Right atrium auricular region (tissue), 2 donors: ENCODE results near the gene DHX58. TPM values are rescaled to one million over a fixed set of nuclear protein-coding genes. Genes with fewer than 3 reads are reported as not detected.

Experiments
- DNase-seq: peaks from one replicate; pipeline ENCODE4 v3.0.0-alpha.2; 2019; ENCODE audit warnings: low spot score
- H3K27ac ChIP-seq, 2 donors: fragments of 200-600 bp; sonication (generic); 1 replicate in 1 of 2; 2 replicates in 1 of 2; pipeline ENCODE4 v1.5.1; 2016 to 2019
- H3K27me3 ChIP-seq, 2 donors: fragments of 200-600 bp; sonication (generic); one replicate each; pipeline versions ENCODE4 v1.5.1 to v1.6.0; 2017 to 2019
- H3K36me3 ChIP-seq: fragments of 200-600 bp; sonication (generic); one replicate; pipeline ENCODE4 v1.5.1; 2016
- H3K4me1 ChIP-seq, 2 donors: fragments of 200-600 bp; sonication (generic); one replicate each; pipeline versions ENCODE4 v1.5.1 to v1.6.0; 2017 to 2019
- H3K4me3 ChIP-seq, 2 donors: fragments of 200-600 bp; sonication (generic); 1 replicate in 1 of 2; 2 replicates in 1 of 2; pipeline ENCODE4 v1.5.1; 2017 to 2019; ENCODE audit warnings: mild to moderate bottlenecking in 1 of 2, moderate library complexity in 1 of 2
- H3K9me3 ChIP-seq, 2 donors: fragments of 200-600 bp; sonication (generic); one replicate each; pipeline ENCODE4 v1.5.1; 2019
- total RNA-seq, 2 donors: library from RNA; depleted of rRNA; stranded (reverse); fragments of >200 nt; gene quantifications; one replicate each; pipeline ENCODE4 v1.1.0, GENCODE V29; 2016
- TF ChIP-seq, protein P1 (sequence below), 2 donors: fragments of 200-600 bp; sonication (generic); IDR thresholded peaks; one replicate each; pipeline ENCODE4 v1.5.1; 2019; ENCODE audit warnings: antibody characterized with exemption in 2 of 2

The DHX58 gene
- total RNA-seq, 2 donors from 2014 or later: 3.5 to 4.3 TPM

DNA sequence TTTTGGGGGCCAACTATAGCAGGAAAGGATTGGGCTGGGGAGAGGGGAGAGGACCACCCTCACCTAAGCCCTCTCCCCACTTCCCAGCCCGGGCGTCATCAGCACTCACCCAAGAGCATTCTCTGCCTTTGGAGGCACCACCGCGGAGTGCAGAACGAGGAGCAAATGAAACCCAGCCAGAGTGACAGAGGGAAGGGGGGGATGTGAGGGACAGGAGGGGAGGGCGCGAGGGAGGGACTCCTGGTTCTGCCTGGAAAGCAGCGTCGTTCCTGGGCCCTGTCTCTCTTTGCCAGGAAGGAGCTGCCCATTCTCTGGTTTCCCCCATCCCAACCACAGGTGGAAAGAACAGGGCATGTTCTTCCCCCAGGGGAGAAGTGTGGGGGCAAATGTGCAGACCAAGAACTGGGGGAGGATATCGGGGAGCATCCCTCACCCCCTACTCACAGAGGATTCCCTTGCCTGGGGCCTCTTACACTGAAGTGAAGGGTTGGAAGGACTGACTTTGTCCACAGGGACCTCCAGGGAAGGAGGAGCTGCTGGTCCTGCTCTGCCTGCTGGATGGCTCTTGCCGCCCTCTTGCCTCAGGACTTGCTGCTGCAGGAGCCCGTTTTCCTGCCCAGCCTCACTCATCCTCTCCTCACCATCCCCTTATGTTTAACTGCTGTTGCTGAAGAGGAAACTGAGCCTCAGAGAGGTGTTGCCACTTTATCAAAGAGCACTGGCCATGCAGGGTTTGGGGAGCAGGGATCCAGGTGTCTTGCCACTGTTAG, 58.6 kb downstream of the DHX58 start:
- no peak overlapping the region for H3K27ac ChIP-seq
- TF ChIP-seq, protein P1, sequence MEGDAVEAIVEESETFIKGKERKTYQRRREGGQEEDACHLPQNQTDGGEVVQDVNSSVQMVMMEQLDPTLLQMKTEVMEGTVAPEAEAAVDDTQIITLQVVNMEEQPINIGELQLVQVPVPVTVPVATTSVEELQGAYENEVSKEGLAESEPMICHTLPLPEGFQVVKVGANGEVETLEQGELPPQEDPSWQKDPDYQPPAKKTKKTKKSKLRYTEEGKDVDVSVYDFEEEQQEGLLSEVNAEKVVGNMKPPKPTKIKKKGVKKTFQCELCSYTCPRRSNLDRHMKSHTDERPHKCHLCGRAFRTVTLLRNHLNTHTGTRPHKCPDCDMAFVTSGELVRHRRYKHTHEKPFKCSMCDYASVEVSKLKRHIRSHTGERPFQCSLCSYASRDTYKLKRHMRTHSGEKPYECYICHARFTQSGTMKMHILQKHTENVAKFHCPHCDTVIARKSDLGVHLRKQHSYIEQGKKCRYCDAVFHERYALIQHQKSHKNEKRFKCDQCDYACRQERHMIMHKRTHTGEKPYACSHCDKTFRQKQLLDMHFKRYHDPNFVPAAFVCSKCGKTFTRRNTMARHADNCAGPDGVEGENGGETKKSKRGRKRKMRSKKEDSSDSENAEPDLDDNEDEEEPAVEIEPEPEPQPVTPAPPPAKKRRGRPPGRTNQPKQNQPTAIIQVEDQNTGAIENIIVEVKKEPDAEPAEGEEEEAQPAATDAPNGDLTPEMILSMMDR (IDR thresholded peaks at IDR 0.05): no peak
- H3K4me3 ChIP-seq: no peak overlapping the region
- no peaks in the 10 kb centered on the region for H3K9me3 ChIP-seq
- no peaks in the 10 kb centered on the region for H3K36me3 ChIP-seq
- no peak for DNase-seq
- peaks cover 0 to 12% of the 10 kb centered on the region in 2 donors for H3K4me1 ChIP-seq
- H3K27me3 ChIP-seq: peaks cover 0 to 8% of the 10 kb centered on the region in 2 donors

DNA sequence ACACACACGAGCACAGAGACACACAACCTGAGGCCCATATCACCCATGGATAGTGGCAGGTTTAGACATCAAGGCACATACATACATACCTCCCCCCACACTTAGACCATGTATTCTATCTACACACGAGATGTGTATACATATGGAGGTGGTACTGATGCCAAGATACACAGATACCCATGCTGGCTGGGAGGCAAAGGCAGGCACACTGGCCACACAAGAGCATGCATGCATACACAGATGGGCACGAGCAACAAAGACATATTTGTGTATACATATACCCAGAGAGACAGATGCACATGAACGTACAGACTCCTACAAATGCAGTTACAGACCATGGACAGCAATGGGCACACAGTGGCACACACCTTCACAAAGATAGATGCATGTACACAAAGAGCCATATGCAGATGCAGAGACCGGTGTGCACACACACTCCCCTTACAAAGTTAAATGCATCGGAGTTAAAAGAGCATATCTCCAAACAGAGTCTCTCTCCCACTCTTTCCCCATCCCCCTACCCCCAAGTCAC, 60.1 kb downstream of the DHX58 start:
- DNase-seq: no peak
- H3K36me3 ChIP-seq: no peaks in the 10 kb centered on the region
- H3K27ac ChIP-seq: no peak overlapping the region
- peaks cover 0 to 12% of the 10 kb centered on the region in 2 donors for H3K4me1 ChIP-seq
- no peaks in the 10 kb centered on the region for H3K9me3 ChIP-seq
- no peak overlapping the region for H3K4me3 ChIP-seq
- TF ChIP-seq, protein P1 (IDR thresholded peaks at IDR 0.05): no peak
- H3K27me3 ChIP-seq: peaks cover 0 to 8% of the 10 kb centered on the region in 2 donors

DNA sequence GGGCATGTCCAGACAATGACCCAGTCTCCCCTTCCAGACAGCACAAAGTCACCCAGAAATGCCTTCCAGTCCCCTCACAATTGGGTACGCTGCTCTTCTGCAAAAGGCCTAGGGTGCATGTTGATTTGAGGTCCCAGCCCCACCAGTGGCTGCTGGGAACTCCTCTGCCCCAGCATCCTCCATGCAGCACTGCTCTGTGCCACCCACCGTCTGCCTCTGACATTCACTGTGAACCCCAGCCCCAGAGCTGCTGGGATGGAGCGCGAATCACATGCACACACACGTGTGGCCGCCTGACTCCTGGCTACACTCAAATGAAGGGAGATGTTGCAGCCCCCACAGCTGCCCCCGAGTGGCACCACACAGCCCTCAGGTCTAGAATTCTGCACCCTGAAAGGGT, 60.9 kb downstream of the DHX58 start:
- Histone ChIP-seq H3K4me3 (no peak overlapping the region), H3K27ac (no peak overlapping the region), H3K4me1 (peaks cover 0 to 12% of the 10 kb centered on the region in 2 donors), H3K27me3 (peaks cover 0 to 8% of the 10 kb centered on the region in 2 donors), H3K9me3 (no peaks in the 10 kb centered on the region), H3K36me3 (no peaks in the 10 kb centered on the region)
- TF ChIP-seq, protein P1 (IDR thresholded peaks at IDR 0.05): no peak
- no peak for DNase-seq

Other genes with a start within 250 kb of the DHX58 start
- 1 to 10 TPM; 6.9 to 8.7 TPM for gene KLHL11, start 247.3 kb downstream of the DHX58 start, total RNA-seq
- gene ACLY, start 193.8 kb downstream of the DHX58 start, total RNA-seq: 10 to 100 TPM; 31.7 to 42.2 TPM
- gene ODAD4, start 182.1 kb downstream of the DHX58 start, total RNA-seq: under 1 TPM; 0.43 to 0.56 TPM
- 10 to 100 TPM; 23.1 to 29.5 TPM for gene CNP, start 145.9 kb downstream of the DHX58 start, total RNA-seq
- 10 to 100 TPM; 42.7 to 47.1 TPM for gene DNAJC7, start 95.3 kb downstream of the DHX58 start, total RNA-seq
- gene NKIRAS2, start 92.6 kb downstream of the DHX58 start, total RNA-seq: 10 to 100 TPM; 64.8 to 69.8 TPM
- under 1 TPM; 0.74 to 0.94 TPM for gene C17orf113, start 62.1 kb downstream of the DHX58 start, total RNA-seq
- not detected for gene ZNF385C, start 14.2 kb downstream of the DHX58 start, total RNA-seq
- 10 to 100 TPM; 11.3 to 11.4 TPM for gene KAT2A, start 8.7 kb upstream of the DHX58 start, total RNA-seq
- not detected for gene HSPB9, start 10.1 kb upstream of the DHX58 start, total RNA-seq
- gene RAB5C, start 42.3 kb upstream of the DHX58 start, total RNA-seq: 10 to 100 TPM; 39.9 to 92.6 TPM
- under 1 TPM; 0.15 to 0.35 TPM for gene KCNH4, start 68.4 kb upstream of the DHX58 start, total RNA-seq
- gene HCRT, start 72.7 kb upstream of the DHX58 start, total RNA-seq: not detected
- gene GHDC, start 81.8 kb upstream of the DHX58 start, total RNA-seq: 10 to 100 TPM; 13.1 to 19.3 TPM
- 10 to 100 TPM; 31.4 to 49.1 TPM for gene STAT5B, start 163.7 kb upstream of the DHX58 start, total RNA-seq
- 10 to 100 TPM; 16.9 to 51.2 TPM for gene STAT5A, start 175.8 kb upstream of the DHX58 start, total RNA-seq